GM18861 (cell line): ENCODE data around the gene ALDH3B2.
"Not testable (repeated sequence)": the region's sequence is repeated elsewhere in the genome, so short reads cannot be mapped to it uniquely, and the experiment has no call there.

Experiments used
- ATAC-seq: cut with Tn5 transposase; IDR thresholded peaks from one replicate; pipeline ENCODE4 v1.9.1; 2021; ENCODE audit not compliant: unreplicated experiment

ALDH3B2 gene

DNA sequence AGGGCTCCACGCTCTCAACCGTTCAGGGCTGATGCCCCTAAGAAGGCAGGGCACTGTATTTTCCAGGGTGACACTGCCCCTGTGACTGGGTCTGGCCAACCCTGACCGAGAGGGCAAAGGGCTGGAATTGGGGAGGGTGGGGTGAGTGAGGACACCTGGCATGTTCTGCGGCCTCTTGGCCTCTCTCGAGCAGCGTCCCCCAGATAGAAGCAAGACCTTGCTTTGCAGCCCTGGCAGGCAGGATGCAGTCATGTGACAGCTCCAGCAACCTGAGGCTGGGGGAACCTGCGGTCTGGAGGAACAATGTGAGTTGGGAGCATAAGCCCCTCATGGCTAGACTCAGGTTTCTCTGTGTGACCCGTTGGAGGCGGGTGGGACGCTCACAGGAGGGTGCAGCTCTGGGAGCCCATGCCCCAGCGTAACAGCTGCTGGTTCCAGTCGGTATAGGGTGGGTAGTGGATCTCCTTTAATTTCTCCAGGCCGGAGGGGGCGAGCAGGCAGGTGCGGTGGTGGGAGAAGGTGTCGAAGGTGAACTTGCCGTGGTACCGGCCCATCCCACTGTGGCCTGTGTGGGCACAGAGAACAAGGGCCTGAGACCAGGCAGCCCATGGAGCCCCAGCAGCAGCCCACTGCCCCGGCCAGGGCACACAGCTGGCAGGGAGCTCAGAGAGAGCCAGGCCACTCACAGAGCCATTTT is 11.4 kb downstream of the ALDH3B2 start:
- ATAC-seq, result no peak

DNA sequence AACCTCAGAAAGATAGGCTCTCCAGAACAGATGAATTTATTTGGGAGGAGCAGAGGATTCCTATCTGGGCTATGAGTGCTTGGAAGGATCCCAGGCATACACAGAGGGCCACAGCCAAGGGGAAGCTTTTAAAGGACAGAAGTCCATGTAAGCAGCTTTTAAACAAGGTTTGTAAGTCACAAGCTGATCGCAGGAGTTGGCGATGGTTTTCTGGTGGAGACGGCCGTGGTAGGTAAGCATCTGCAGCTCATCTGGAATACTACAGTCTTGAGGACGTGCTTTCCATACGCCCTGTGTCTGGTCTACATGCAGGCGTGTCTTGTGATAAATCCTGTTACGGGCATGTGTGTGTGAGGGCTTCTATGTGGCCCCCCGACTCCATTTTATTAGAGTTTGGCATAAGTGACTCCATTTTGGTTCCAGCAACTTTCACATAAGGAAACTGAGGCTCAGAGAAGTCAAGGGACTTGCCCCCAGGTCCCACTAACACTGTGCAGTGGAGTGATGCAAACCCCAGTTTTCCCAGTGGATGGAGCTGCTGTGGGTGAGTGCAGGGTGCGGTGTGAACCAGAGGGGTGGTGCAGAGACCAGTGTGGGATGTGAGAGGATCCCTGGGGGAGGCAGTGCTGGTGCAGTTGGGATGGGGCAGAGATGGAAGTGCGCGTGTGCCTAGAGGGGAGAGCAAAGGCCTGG is 12.1 kb downstream of the ALDH3B2 start:
- no peak for ATAC-seq

- not testable (repeated sequence) for ATAC-seq
Observed at GRCh38 chr11:67660752-67661151, 13.7 kb downstream of the ALDH3B2 start.

- ATAC-seq, result not testable (repeated sequence)
Observed at GRCh38 chr11:67659651-67660165, 14.7 kb downstream of the ALDH3B2 start.

- no peak for ATAC-seq
Observed at GRCh38 chr11:67657300-67657699, 17.1 kb downstream of the ALDH3B2 start.

DNA sequence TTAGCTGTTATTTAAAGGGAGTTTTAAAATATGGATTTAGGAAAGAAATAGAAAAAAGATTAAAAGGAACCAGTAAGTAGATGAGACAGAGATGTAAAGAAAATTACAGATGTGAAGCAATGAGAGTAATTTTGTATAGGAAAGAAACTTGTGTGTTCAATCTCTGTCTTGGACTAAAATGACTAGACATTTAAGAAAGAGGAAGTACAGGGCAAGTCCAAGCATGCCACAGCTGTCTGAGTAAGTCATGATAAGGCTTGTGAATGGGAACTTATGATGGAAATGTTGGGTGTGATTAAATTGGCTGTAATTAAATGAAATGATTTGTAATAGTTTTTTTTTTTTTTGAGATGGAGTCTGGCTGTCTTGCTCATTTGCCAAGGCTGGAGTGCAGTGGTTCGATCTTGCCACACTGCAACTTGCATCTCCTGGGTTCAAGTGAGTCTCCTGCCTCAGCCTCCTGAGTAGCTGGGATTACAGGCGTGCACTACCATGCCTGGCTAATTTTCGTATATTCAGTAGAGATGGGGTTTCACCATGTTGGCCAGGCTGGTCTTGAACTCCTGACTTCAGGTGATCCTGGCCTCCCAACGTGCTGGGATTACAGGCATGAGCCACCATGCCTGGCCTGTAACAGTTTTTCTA is 18.0 kb downstream of the ALDH3B2 start:
- ATAC-seq, result no peak

DNA sequence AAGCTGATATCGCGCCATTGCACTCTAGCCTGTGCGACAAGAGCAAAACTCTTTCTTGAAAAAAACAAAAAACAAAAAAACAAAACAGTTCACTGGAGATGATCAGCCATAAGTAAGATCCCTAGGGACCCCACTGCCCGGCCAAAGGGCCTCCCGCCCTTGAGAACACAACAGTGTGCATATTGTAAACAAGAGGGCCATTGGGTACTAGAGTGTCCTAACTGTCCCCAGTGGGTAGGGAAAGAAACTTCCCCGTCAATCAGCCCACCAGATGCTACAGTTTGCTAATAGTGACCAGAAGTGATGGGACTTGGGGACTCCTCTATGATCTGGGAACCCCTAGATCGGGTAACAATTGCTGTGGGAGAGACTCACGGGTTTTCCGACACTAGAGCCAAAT is 20.2 kb downstream of the ALDH3B2 start:
- no peak for ATAC-seq

GRCh38 chr11:67652965-67653845 is 21.2 kb downstream of the ALDH3B2 start:
- ATAC-seq, result no peak

- no peak for ATAC-seq
Observed at GRCh38 chr11:67651976-67652781, 22.2 kb downstream of the ALDH3B2 start.

DNA sequence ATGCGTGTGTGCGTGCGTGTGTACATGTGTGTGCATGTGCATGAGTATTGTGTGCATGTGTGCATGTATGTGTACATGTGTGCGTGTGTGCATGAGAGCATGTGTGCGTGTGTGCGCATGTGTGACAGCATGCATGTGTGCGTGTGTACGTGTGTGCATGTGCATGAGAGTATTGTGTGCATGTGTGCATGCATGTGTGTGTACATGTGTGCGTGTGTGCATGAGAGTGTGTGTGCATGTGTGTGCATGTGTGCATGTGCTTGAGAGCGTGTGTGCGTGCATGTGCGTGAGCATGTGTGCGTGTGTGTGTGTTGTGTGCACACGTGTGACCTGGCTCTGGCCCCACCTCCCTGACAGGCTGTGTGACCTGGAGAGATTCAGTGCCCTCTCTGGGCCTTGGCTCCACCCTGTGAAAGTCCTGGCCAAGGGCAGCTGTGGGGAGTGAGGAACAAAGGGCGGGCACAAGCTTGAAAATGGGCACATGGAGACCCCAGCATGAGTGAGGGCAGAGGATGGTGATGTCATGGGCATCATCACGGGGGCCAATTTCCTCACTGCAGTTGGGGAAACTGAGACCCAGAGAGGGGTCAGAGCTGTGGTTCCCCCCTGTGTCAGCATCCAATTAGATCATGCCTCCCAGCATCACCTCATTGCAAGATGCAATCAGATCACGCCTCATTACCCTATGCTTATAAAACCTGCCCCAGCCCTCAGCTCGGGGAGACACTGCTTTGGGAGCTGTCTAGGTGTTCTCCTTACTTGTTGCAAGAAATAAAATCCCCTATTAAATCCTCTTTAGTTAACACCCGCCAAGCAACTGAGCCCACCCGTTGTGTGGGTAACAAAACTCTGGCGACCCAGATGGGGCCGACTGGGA is 24.6 kb downstream of the ALDH3B2 start:
- ATAC-seq, result no peak

GRCh38 chr11:67648796-67649613 is 25.4 kb downstream of the ALDH3B2 start:
- no peak for ATAC-seq

- no peak for ATAC-seq
Observed at GRCh38 chr11:67648140-67648795, 26.2 kb downstream of the ALDH3B2 start.

- ATAC-seq, result no peak
Observed at GRCh38 chr11:67647471-67647870, 27.0 kb downstream of the ALDH3B2 start.

DNA sequence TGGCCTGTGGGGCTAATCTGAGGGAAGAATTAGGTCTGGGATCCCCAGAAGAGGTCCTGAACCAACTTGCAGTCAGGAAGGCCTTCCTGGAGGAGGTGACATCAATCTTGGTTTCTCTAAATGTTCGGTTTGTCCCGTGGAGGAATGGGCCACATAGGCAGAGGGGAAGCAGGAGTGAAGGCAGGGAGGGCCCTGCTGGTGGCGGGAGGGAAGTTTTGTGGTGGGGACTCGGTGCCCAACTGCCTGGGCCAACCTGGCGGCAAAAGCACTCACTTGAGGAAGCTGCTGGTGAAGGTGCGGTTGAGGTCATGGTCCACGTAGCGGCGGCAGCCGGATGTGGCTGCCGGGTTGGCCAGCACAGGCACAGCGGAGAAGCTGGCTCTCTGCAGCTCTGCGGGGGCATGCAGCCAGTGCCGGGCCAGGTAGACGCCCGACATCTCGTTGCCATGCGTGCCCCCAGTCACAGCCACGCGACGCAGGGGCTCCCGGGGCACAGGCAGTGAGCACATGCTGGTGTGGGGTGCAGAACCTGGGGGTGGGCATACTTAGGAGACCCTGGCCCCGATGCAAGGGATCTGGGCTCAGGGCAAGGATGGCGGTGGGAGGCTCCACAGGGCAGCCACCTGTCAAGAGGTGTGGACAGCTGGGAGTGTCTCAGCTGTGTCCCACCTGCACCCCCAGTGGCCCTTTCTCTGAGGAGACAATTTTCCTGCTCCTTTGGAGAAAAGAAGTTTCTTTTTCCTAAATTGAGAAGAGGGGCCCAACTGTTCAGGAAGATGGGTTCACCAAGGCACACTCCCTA is 27.7 kb downstream of the ALDH3B2 start:
- ATAC-seq, result no peak

GRCh38 chr11:67645521-67646461 is 28.6 kb downstream of the ALDH3B2 start:
- ATAC-seq, result no peak
